ENCODE measurements around the gene MAP4K4. TPM values are rescaled to one million over a fixed set of nuclear protein-coding genes. Genes with fewer than 3 reads are reported as not detected.
A peak's percentile ranks its signal among the peaks of the same experiment; 100 is the strongest.

The MAP4K4 gene
- total and polyA plus RNA-seq, 8 donors, result 80.2 to 143 (median 129) TPM

- Histone ChIP-seq H3K36me3 (no peaks in the 10 kb centered on the region), H3K27ac (peak overlapping the region; percentile 16 to 45), H3K9me3 (no peaks in the 10 kb centered on the region), H3K4me1 (peaks cover 29 to 38% of the 10 kb centered on the region in 2 donors), H3K4me3 (no peak overlapping the region), H3K27me3 (no peaks in the 10 kb centered on the region)
- DNase-seq (no peak), ATAC-seq (peak; percentile 29)
- TF ChIP-seq, protein P1, sequence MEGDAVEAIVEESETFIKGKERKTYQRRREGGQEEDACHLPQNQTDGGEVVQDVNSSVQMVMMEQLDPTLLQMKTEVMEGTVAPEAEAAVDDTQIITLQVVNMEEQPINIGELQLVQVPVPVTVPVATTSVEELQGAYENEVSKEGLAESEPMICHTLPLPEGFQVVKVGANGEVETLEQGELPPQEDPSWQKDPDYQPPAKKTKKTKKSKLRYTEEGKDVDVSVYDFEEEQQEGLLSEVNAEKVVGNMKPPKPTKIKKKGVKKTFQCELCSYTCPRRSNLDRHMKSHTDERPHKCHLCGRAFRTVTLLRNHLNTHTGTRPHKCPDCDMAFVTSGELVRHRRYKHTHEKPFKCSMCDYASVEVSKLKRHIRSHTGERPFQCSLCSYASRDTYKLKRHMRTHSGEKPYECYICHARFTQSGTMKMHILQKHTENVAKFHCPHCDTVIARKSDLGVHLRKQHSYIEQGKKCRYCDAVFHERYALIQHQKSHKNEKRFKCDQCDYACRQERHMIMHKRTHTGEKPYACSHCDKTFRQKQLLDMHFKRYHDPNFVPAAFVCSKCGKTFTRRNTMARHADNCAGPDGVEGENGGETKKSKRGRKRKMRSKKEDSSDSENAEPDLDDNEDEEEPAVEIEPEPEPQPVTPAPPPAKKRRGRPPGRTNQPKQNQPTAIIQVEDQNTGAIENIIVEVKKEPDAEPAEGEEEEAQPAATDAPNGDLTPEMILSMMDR (IDR thresholded peaks at IDR 0.05), result no peak
- intact Hi-C loops (cut with DNase I), result no loop called here
Measured at GRCh38 chr2:101759162-101759561, 61.7 kb downstream of the MAP4K4 start.

DNA sequence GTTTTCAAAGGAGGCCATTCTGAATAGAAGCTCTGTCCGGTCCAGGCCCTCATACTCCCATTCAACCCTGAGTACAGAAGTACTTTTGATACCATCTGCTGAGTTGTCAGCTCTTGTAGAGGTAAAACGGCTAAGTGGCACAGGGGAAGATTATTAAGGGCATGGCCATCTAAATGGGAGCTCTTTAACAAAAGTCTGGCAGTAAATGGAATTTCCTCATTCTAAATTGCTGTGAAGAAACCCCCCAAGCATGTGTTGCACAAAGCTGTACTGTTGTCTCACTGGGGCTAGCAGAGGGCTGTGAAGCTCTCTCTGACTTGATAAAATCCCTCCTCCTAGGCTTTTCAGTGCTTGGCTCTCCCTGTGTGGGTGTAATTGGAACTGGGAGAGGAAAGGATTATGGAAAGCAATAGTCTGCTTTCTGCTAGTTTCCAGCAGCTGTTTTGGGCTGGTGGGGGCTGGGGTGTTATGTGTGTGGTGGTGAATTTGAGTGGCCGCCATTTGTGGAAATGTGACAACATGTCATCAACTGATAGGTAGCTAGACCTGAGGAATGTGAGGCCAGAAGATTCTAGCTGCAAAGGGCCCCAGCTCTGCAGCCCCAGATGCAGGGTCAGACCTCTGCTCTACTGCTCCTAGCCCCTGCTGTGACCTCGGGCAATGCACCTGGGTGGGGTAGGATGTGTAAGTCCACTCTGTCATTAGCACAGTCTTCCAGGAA is 65.1 kb downstream of the MAP4K4 start:
- intact Hi-C loops (cut with DNase I), result no loop called here
- DNase-seq, result peak in 1 of 4 donors; percentile 31
- Histone ChIP-seq H3K4me3 (no peak overlapping the region), H3K4me1 (peaks cover 33 to 70% of the 10 kb centered on the region in 2 donors), H3K9me3 (no peaks in the 10 kb centered on the region), H3K36me3 (no peaks in the 10 kb centered on the region), H3K27me3 (no peaks in the 10 kb centered on the region), H3K27ac (peak overlapping the region in 1 of 2 donors; percentile 42)
- TF ChIP-seq, protein P1 (IDR thresholded peaks at IDR 0.05), result no peak
- peak; percentile 22 for ATAC-seq

DNA sequence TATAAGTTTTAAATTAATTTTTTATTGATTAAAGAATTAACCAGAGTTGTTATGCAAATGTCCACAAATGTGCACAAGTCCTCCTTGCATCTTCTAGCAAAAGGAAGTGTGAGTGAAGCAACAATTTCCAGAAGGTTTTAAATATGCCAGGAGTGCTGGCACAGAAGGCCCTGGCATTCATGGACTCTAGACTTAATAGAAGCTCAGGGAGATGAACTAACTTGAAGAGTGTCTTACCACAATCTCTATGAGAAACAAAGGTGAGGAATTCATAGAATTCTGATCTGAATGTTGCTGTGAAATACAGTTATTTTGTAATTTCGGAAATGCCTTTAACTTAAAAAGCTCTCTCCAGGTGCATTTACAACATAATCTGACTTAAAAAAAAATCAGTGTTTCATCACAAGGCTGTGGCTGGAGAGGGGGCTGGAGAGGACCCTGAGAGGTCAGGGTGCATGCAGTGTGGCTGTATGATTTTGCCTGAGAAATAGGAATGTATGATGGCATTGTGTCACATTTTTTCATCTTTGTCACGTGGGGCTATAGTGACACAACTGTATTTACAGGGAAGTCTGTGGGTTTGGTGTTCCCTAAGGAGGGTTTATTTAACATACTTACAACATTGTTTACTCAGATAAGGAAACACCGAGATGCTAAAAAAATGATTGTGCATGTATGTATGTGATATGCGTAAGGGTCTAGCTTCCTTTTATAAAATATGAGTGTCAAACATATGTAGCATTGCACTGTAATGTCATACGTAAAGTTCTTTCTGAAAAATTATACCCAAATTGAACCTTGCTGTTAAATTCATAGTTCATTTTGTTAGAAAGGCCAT is 66.2 kb downstream of the MAP4K4 start:
- Histone ChIP-seq H3K27ac (peak overlapping the region in 1 of 2 donors; percentile 45), H3K4me3 (no peak overlapping the region), H3K4me1 (peaks cover 34 to 70% of the 10 kb centered on the region in 2 donors), H3K27me3 (no peaks in the 10 kb centered on the region), H3K36me3 (no peaks in the 10 kb centered on the region), H3K9me3 (no peaks in the 10 kb centered on the region)
- TF ChIP-seq, protein P1 (IDR thresholded peaks at IDR 0.05), result no peak
- intact Hi-C loops (cut with DNase I), result no loop called here
- DNase-seq (no peak), ATAC-seq (no peak)

GRCh38 chr2:101766337-101766736 is 68.8 kb downstream of the MAP4K4 start:
- H3K4me3 ChIP-seq, result no peak overlapping the region
- intact Hi-C loops (cut with DNase I), result no loop called here
- DNase-seq (no peak), ATAC-seq (no peak)
- H3K36me3 ChIP-seq, result no peaks in the 10 kb centered on the region
- no peaks in the 10 kb centered on the region for H3K9me3 ChIP-seq
- TF ChIP-seq, protein P1 (IDR thresholded peaks at IDR 0.05), result no peak
- peak overlapping the region; percentile 2 to 42 for H3K27ac ChIP-seq
- H3K4me1 ChIP-seq, result peaks cover 34 to 78% of the 10 kb centered on the region in 2 donors
- H3K27me3 ChIP-seq, result no peaks in the 10 kb centered on the region

Measured in left lung (tissue), 10 donors.